GM12878 (cell line): ENCODE data around the gene TMEM168. TPM values are rescaled to one million over a fixed set of nuclear protein-coding genes. Genes with fewer than 3 reads are reported as not detected.

Source experiments
- ATAC-seq: fragments of 200-7000 bp; cut with Tn5 transposase; 3 replicates; pipeline ENCODE4 v1.9.1; 2020; ENCODE audit warnings: mild to moderate bottlenecking, moderate library complexity
- BruUV-seq: library from RNA; stranded (reverse); fragments of 400-500 nt; replicated peaks from 2 replicates; lab custom pipeline; 2021; lab: Mats Ljungman, UMichigan
- CTCF ChIA-PET: fragments of 300-600 bp; sonication (Branson Sonifier 250); formaldehyde crosslinking; extraction: SDS; loops from one replicate; lab custom pipeline; 2021; ENCODE audit warnings: inconsistent platforms; lab: Yijun Ruan, JAX
- POLR2A ChIA-PET: fragments of 350-600 bp; formaldehyde crosslinking; extraction: SDS; loops from one replicate; lab custom pipeline; 2021; ENCODE audit warnings: inconsistent platforms; lab: Charles Lee
- RAD21 ChIA-PET: fragments of 300-600 bp; sonication (Branson Sonifier 250); formaldehyde crosslinking; loops from one replicate; lab custom pipeline; 2023; ENCODE audit warnings: antibody characterized with exemption; ENCODE audit not compliant: unreplicated experiment; lab: Charles Lee
- SMC1A ChIA-PET: fragments of 300-600 bp; sonication (Branson Sonifier 250); formaldehyde crosslinking; loops from one replicate; lab custom pipeline; 2023; ENCODE audit not compliant: unreplicated experiment, uncharacterized antibody; lab: Charles Lee
- DNase-seq: peaks from one replicate; pipeline ENCODE4 v3.0.0-alpha.2; 2011; ENCODE audit warnings: low read depth, low spot score
- FAIRE-seq: peaks from 3 replicates; lab custom pipeline; 2011; peaks lifted over from hg19 to GRCh38; lab: Jason Lieb, UNC
- H2AFZ ChIP-seq: 2 replicates; pipeline ENCODE4 v1.6.0; 2011; ENCODE audit warnings: low read depth, low read length, control low read depth; ENCODE audit not compliant: control insufficient read depth
- H3K27ac ChIP-seq: 2 replicates; pipeline ENCODE4 v1.5.1; 2011; ENCODE audit warnings: control low read depth; ENCODE audit not compliant: control insufficient read depth, insufficient read depth
- H3K27me3 ChIP-seq, 2 experiments: replicated peaks in 1 of 2; 2 replicates each; pipeline versions ENCODE4 v1.6.0 to v1.6.1; 2011; ENCODE audit warnings: low read length in 1 of 2; ENCODE audit not compliant: control insufficient read depth in 2 of 2, insufficient read depth in 2 of 2
- H3K36me3 ChIP-seq, 2 experiments: 2 replicates each; pipeline ENCODE4 v1.5.1; 2011; ENCODE audit warnings: low read length in 1 of 2; ENCODE audit not compliant: control insufficient read depth in 2 of 2, insufficient read depth in 2 of 2
- H3K4me1 ChIP-seq: 2 replicates; pipeline ENCODE4 v1.6.1; 2011; ENCODE audit warnings: mild to moderate bottlenecking, low read length, moderate library complexity, mixed read lengths; ENCODE audit not compliant: control insufficient read depth, insufficient read depth
- H3K4me2 ChIP-seq: 2 replicates; pipeline ENCODE4 v1.6.0; 2011; ENCODE audit warnings: control low read depth; ENCODE audit not compliant: control insufficient read depth, insufficient read depth
- H3K4me3 ChIP-seq: fragments of 200-600 bp; sonication (generic); 2 replicates; pipeline ENCODE4 v1.5.1; 2016
- H3K79me2 ChIP-seq: 2 replicates; pipeline ENCODE4 v1.6.0; 2011; ENCODE audit warnings: low read length; ENCODE audit not compliant: control insufficient read depth, insufficient read depth
- H3K9ac ChIP-seq: 2 replicates; pipeline ENCODE4 v1.8.0; 2011; ENCODE audit warnings: low read length, control low read depth, mixed read lengths; ENCODE audit not compliant: control insufficient read depth, insufficient read depth
- H3K9me3 ChIP-seq: replicated peaks from 3 replicates; pipeline ENCODE4 v1.5.1; 2011; ENCODE audit warnings: mild to moderate bottlenecking, low read length; ENCODE audit not compliant: control insufficient read depth, insufficient read depth
- H4K20me1 ChIP-seq: 2 replicates; pipeline ENCODE4 v1.6.0; 2011; ENCODE audit not compliant: control insufficient read depth, insufficient read depth
- CREM ChIP-seq: IDR thresholded peaks from 2 replicates; pipeline ENCODE4 v1.6.1; 2014; ENCODE audit warnings: antibody characterized with exemption, low read depth
- EED ChIP-seq: sonication (generic); IDR thresholded peaks from 2 replicates; pipeline ENCODE4 v1.6.1; 2016; ENCODE audit warnings: antibody characterized with exemption, low read depth
- FOXK2 ChIP-seq: fragments of 450-650 bp; IDR thresholded peaks from 2 replicates; pipeline ENCODE4 v1.6.1; 2017; ENCODE audit warnings: mild to moderate bottlenecking, moderate library complexity
- FOXM1 ChIP-seq: IDR thresholded peaks from 2 replicates; pipeline ENCODE4 v1.6.1; 2012; ENCODE audit warnings: low read depth, mild to moderate bottlenecking, inconsistent platforms, low read length, moderate library complexity
- KAT2A ChIP-seq: conservative IDR thresholded peaks from 2 replicates; pipeline ENCODE4 v1.6.1; 2011; ENCODE audit warnings: low read depth, low read length; ENCODE audit not compliant: control insufficient read depth
- RAD51 ChIP-seq: fragments of 450-650 bp; IDR thresholded peaks from 2 replicates; pipeline ENCODE4 v1.6.1; 2016; ENCODE audit warnings: moderate library complexity, mild to moderate bottlenecking, inconsistent platforms
- SMARCA5 ChIP-seq: fragments of 450-650 bp; IDR thresholded peaks from 2 replicates; pipeline ENCODE4 v1.6.1; 2017; ENCODE audit warnings: mild to moderate bottlenecking
- STAT3 ChIP-seq: IDR thresholded peaks from 2 replicates; pipeline ENCODE4 v1.6.1; 2011; ENCODE audit warnings: low read depth, low read length, improper control_type of control experiment
- TCF12 ChIP-seq: IDR thresholded peaks from 2 replicates; pipeline ENCODE4 v1.6.1; 2011; ENCODE audit warnings: low read depth, mild to moderate bottlenecking, low read length
- ZNF622 ChIP-seq: fragments of 450-650 bp; IDR thresholded peaks from 2 replicates; pipeline ENCODE4 v1.6.1; 2017; ENCODE audit warnings: mild to moderate bottlenecking, inconsistent platforms
- WGBS: methylation state at CpG from one replicate; pipeline ENCODE4 v1.1.6; 2016; ENCODE audit warnings: low lambda C conversion rate; ENCODE audit not compliant: insufficient replicate concordance, insufficient coverage; ENCODE audit errors: missing lambda C conversion rate; 5-methylcytosine and 5-hydroxymethylcytosine counted together
- in situ Hi-C: fragments of 300-500 bp; cut with MboI; formaldehyde crosslinking; loops from 9 replicates; pipeline ENCODE4 v1.14.3; 2018; ENCODE audit warnings: mixed read lengths
- intact Hi-C: fragments of 100-400 bp; cut with micrococcal nuclease; formaldehyde crosslinking; loops from one replicate; pipeline ENCODE4 v1.14.2; 2022; ENCODE audit not compliant: unreplicated experiment
- polyA plus RNA-seq, 11 experiments: library from polyadenylated mRNA; depleted of rRNA in 4 of 11; unstranded in 6 of 11; stranded (reverse) in 5 of 11; fragments of >200 nt; fragmentation: Nextera tagmentation in 4 of 11; fragmentation: Illumina TruSeq in 1 of 11; extraction: Ambion mirVana in 4 of 11; extraction: Trizol in 1 of 11; gene quantifications; 1 replicate in 1 of 11; 2 replicates in 10 of 11; pipeline versions ENCODE4 v1.2.1 to v1.2.3, GENCODE V29; 2011 to 2016; ENCODE audit warnings: inconsistent platforms in 2 of 11, missing spikeins in 2 of 11, low read depth in 1 of 11
- total RNA-seq, 4 experiments: library from RNA; depleted of rRNA in 3 of 4; stranded (reverse); fragments of >200 nt in 3 of 4; fragmentation: Illumina TruSeq in 1 of 4; extraction: Trizol in 1 of 4; gene quantifications; 2 replicates each; pipeline versions ENCODE4 v1.2.1 to v1.2.3, GENCODE V29; 2013 to 2021
- TF ChIP-seq, protein P1 (sequence below): fragments of 450-650 bp; IDR thresholded peaks from 2 replicates; pipeline ENCODE4 v1.6.1; 2016; ENCODE audit warnings: mild to moderate bottlenecking

TMEM168 gene
- total and polyA plus RNA-seq, 10 of the 15 experiments (the other 5 are each of a cell fraction or from before 2014, with no cell fraction given): 9.1 to 44.2 (median 19.8) TPM

DNA sequence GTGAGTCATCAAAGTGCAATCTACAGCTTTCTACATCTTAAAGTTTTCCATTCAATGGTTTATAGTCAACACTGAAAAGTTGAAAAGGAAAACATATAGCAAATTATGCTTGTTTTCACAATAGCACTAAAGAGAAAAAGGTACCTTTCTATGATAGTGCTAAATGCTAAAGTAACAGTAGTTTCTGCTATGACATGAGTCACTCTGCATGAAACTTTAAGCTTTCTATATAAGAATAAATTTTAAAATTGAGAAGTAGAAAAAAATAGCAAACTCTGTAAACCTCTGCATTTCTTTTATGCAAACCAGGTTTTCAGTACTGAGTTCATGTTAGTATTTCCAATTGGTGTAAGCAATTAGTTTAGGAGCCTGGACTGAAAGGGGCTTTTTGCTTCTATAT, 31.2 kb upstream of the TMEM168 start (continued):
- TF ChIP-seq, protein P1, sequence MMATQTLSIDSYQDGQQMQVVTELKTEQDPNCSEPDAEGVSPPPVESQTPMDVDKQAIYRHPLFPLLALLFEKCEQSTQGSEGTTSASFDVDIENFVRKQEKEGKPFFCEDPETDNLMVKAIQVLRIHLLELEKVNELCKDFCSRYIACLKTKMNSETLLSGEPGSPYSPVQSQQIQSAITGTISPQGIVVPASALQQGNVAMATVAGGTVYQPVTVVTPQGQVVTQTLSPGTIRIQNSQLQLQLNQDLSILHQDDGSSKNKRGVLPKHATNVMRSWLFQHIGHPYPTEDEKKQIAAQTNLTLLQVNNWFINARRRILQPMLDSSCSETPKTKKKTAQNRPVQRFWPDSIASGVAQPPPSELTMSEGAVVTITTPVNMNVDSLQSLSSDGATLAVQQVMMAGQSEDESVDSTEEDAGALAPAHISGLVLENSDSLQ: no peak

GRCh38 chr7:112819536-112819935, 29.3 kb upstream of the TMEM168 start:
- in situ Hi-C loops: no loop called here
- TSS peak; percentile 32 for BruUV-seq
- intact Hi-C loops: no loop called here
- SMC1A ChIA-PET: interaction anchor here (0.8 to 1.1 kb wide), 2 partner anchors 13 to 48 kb away, joined by 3 read pairs; no protein-coding TSS in a partner anchor
- RAD21 ChIA-PET: no interaction called here
- no peaks in the 10 kb centered on the region for H3K27me3 ChIP-seq
- no peak overlapping the region for H3K27ac ChIP-seq
- H3K4me3 ChIP-seq: no peak overlapping the region
- FAIRE-seq (no peak), ATAC-seq (no peak), DNase-seq (no peak)
- H2AFZ ChIP-seq: no peak overlapping the region
- no peaks in the 10 kb centered on the region for H3K4me1 ChIP-seq
- H3K36me3 ChIP-seq: peaks cover 0 to 4% of the 10 kb centered on the region in 2 experiments; a peak in 1 of 4 replicates
- POLR2A ChIA-PET: no interaction called here
- no peaks in the 10 kb centered on the region for H3K79me2 ChIP-seq
- no peaks in the 10 kb centered on the region for H4K20me1 ChIP-seq
- no peak overlapping the region for H3K9ac ChIP-seq
- TF ChIP-seq TCF12: no peak
- TF ChIP-seq STAT3: no peak
- no peak for TF ChIP-seq KAT2A
- TF ChIP-seq FOXK2: no peak
- TF ChIP-seq RAD51: no peak
- no peak for TF ChIP-seq EED
- no peak for TF ChIP-seq FOXM1
- no peak for TF ChIP-seq ZNF622
- no peak for TF ChIP-seq CREM
- no peak for TF ChIP-seq SMARCA5
- no peaks in the 10 kb centered on the region for H3K9me3 ChIP-seq
- CTCF ChIA-PET: interaction anchor here (1.4 kb wide), 1 partner anchor 9 kb away, joined by 4 read pairs; no protein-coding TSS in a partner anchor
- 100% methylated on average over 3 of the region's 3 CpGs for WGBS
- H3K4me2 ChIP-seq: no peak overlapping the region
